ENCODE measurements around the gene COL6A5. TPM values are rescaled to one million over a fixed set of nuclear protein-coding genes. Genes with fewer than 3 reads are reported as not detected.
"Not testable (repeated sequence)": the region's sequence is repeated elsewhere in the genome, so short reads cannot be mapped to it uniquely, and the experiment has no call there.

Gene COL6A5
- not detected in 2 replicates for total RNA-seq

- intact Hi-C loops (cut with micrococcal nuclease) = no loop called here
These were observed at the start of gene COL6A5 for GRCh38 chr3:130345487-130346079. COL6A5 (plus strand) TSS chr3:130345672; CDS start chr3:130373639, 27,967 bp downstream.

DNA sequence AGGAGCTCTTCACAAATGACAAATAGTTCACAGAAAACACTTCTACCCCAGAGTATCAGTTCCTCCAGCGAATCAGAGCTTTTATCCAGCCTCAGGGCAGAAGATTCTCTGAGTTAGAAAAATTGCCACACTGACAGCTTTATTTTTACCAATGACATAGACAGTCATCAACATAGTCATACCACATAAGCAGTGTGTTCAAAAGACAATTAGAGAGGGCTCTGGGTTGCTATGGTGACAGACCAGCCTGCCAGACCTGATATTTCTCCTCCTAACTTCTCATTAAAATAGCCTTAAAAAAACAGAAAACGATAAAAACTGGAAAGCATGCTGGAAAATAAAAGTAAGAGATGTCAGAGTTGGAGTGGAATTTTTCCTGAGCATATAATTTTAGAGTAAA, 45.9 kb upstream of the COL6A5 start:
- intact Hi-C loops (cut with micrococcal nuclease) = no loop called here

- intact Hi-C loops (cut with micrococcal nuclease) = no loop called here
These were observed 44.6 kb upstream of the COL6A5 start for GRCh38 chr3:130300888-130301287.

DNA sequence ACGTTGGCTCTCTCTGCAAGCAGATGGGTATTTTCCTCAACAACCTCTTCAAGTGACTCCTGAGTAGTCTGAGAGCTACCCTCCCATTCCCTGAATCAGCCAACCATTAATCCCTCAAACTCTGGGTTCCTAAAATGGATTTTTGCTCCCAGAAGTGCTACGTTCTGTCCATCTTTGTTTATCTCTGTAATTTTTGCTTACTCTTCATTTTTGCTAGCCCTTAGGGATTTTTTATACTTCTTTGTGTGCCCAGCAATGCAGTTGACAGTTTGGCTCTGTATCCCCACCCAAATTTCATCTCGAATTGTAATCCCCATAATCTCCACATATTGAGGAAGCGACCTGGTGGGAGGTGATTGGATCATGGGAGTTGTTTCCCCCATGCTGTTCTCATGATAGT, 35.4 kb upstream of the COL6A5 start:
- intact Hi-C loops (cut with micrococcal nuclease) = no loop called here

DNA sequence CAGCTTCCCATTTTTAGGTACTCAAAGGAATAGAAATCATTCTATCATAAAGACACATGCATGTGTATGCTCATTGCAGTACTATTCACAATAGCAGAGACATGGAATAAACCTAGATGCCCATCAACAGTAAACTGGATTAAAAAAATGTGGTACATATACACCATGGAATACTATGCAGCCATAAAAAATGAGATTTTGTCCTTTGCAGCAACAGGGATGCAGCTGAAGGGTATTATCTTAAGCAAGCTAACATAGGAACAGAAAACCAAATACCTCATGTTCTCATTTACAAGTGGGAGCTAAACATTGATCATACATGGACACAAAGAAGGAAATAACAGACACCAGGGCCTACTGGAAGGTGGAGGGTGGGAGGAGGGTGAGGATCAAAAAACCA, 33.1 kb upstream of the COL6A5 start:
- intact Hi-C loops (cut with micrococcal nuclease) = no loop called here

DNA sequence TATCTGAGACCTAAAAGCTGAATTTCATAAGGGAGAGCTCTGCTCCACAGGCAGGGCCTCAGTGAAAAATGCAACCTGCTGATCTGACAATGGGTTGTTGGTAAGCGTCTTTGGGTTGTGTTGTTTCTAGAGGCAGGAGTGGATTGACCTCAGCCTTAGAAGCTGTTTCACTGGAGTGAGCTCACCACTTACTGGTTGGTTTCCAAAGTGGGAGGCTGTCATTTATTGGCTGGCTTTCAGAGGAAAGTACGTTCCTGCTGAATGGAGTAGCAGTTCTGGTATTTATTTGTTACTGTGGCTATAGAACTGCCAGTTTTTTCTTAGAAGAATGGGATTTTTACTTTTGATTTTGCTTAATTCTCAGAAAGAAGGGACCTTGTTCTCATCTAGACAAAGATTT, 29.3 kb upstream of the COL6A5 start:
- intact Hi-C loops (cut with micrococcal nuclease) = no loop called here

DNA sequence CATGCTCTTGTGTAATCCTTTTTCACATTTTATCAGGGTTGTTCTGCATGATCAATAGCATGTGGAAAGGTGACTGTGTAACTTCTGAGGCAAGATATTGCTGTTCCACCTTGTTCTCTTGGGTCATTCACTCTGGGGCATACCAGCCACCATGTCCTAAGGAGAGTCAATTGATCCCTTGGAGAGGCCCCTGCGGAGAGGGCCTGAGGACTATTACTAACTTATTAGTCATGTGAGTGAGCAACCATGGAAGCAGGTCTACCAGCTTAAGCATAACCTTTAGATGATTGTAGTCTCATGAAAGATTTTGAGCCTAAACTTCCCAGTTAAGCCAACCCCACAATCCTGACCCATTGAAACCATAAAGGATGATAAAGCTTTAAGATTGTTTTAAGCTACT, 22.0 kb upstream of the COL6A5 start:
- intact Hi-C loops (cut with micrococcal nuclease) = no loop called here

GRCh38 chr3:130340766-130341165, 4.7 kb upstream of the COL6A5 start:
- intact Hi-C loops (cut with micrococcal nuclease) = no loop called here

DNA sequence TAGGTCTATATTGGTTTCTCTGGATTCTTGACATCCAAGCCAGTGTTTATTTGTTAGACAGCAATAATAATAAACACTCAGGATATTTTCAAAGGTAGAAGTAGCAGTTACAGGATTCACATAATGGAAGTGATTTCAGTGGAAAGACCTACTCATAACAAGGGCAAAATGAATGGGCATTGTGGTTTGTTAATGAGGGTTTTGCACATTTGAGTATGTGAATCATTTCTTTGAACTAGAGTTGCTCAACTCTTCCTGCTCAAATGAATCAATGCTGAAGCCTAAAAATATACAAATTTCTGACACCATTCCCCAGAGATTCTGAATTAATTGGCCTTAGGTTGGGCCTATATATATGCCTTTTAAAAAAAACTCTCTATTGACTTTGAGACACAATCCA, 4.1 kb upstream of the COL6A5 start:
- intact Hi-C loops (cut with micrococcal nuclease) = no loop called here

DNA sequence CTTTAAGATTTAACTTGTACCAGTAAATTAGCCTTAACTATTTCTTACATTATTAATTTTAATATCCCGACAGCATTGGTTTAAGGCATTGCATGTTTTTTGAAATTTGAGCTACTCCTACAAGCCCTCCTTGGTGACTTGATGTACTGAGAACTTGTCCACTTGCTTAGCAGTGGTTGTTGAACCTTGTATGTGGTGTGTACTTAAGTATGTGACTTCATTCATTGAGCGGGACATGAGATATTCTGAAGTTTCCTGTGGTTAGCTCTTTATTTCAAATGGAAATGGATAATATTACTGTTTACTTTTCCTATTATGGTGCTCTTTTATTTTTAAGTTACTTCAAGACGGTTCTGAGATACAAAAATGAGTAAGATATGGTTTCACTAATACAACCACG, 3.6 kb upstream of the COL6A5 start:
- intact Hi-C loops (cut with micrococcal nuclease) = no loop called here

GRCh38 chr3:130342821-130343661, 2.4 kb upstream of the COL6A5 start:
- intact Hi-C loops (cut with micrococcal nuclease) = no loop called here

DNA sequence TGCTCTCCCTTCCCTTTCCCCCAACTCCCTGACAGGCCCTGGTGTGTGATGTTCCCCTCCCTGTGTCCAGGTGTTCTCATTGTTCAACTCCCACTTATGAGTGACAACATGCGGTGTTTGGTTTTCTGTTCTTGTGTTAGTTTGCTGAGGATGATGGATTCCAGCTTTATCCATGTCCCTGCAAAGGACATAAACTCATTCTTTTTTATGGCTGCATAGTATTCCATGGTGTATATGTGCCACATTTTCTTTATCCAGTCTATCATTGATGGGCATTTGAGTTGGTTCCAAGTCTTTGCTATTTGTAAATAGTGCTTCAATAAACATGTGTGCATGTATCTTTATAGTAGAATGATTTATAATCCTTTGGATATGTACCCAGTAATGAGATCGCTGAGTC, 2.8 kb downstream of the COL6A5 start:
- intact Hi-C loops (cut with micrococcal nuclease) = not testable (repeated sequence)

GRCh38 chr3:130354430-130354829, 9.0 kb downstream of the COL6A5 start:
- intact Hi-C loops (cut with micrococcal nuclease) = no loop called here

- intact Hi-C loops (cut with micrococcal nuclease) = no loop called here
These were observed 28.6 kb downstream of the COL6A5 start for GRCh38 chr3:130374033-130374432.

GRCh38 chr3:130374908-130375307, 29.4 kb downstream of the COL6A5 start:
- intact Hi-C loops (cut with micrococcal nuclease) = no loop called here

DNA sequence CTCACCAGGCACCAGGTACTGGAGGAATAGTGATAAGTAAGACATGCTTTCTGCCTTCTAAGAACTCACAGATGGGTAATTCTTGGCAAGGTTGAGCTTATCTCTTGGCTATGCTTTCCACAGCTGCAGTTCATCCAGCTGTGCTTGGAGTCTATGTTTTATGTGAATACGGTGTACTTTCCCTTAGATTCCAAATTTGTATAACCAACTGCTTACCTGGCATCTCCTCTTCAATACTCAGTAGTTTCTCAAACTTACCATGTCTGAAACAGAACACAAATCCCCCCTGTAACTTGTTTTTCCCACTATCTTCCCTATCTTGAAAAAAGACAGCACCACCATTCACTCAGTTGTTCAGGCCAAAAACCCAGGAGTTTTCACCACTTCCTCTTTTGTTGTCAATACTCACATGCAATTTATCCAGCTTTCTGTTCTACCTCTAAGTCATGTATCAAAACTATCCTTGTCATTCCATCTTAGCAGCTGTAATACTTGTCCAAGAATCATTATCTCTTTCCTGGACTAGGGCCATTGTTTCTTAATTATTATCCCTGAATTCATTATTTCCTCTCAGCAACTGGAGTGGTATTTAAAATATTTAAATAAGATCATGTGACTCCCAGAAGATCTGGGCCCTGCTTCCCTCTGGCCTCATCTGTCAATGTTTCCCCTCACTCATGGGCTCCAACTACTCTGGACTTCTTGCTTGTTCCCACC, 32.6 kb downstream of the COL6A5 start:
- intact Hi-C loops (cut with micrococcal nuclease) = no loop called here

GRCh38 chr3:130378677-130379191, 33.3 kb downstream of the COL6A5 start:
- intact Hi-C loops (cut with micrococcal nuclease) = no loop called here

DNA sequence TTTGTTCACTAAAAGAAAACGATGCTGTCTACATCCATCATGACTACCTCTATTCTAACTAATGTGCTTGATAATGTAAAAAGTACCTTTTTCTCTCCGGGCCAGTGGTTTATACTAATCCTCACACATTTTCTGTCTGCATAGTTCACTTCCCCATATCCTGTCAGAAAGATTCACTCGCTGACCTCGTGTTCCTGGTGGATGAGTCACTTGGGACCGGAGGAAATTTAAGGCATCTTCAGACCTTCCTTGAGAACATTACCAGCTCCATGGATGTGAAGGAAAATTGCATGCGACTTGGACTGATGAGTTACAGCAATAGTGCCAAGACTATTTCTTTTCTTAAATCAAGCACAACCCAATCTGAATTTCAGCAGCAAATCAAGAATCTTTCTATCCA, 33.8 kb downstream of the COL6A5 start:
- intact Hi-C loops (cut with micrococcal nuclease) = no loop called here

DNA sequence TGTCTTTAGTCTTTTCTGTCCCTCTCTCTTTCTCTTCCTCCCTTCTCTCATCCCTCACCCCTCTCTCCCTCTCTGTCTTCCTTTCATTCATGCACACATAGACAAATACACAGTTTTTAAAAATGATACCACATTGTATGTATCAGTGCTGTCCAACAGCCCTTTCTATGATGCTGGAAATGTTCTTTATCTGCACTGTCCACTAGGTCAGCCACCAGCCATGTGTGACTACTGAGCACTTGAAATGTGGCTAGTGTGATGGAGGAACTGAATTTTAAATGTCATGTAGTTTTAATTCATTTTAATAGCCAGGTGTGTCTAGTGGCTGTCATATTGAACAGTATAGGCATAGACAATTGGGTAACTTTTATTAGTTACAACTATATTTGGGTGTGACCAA, 34.9 kb downstream of the COL6A5 start:
- intact Hi-C loops (cut with micrococcal nuclease) = no loop called here

DNA sequence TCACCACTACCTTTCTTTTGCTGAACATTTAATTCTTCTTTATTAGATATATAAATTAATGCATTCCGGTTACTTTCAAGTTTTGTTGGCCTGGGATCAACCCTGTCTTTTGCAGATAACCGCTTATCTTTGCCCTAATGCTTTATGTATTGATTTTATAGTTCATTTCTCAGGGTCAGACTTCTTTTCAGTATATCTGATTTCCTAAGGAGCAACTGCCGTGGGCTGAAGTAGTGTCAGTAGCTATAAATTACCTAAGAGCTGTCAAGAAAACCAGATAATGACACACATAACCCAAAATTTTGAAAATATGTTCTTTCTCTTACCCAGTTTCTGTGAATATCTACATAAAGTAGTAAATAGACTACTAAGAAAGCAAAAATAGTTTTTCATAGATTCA, 38.0 kb downstream of the COL6A5 start:
- intact Hi-C loops (cut with micrococcal nuclease) = no loop called here

- intact Hi-C loops (cut with micrococcal nuclease) = no loop called here
These were observed 39.1 kb downstream of the COL6A5 start for GRCh38 chr3:130384476-130385025.
